Mucosa of descending colon (tissue), 3 donors: ENCODE measurements around the gene PRKCSH. TPM values are rescaled to one million over a fixed set of nuclear protein-coding genes. Genes with fewer than 3 reads are reported as not detected.

ENCODE experiments used
- ATAC-seq: fragments of 200-7000 bp; cut with Tn5 transposase; one replicate; pipeline ENCODE4 v1.9.1; 2020; ENCODE audit warnings: mild to moderate bottlenecking, moderate library complexity
- DNase-seq, 3 donors: peaks; one replicate each; pipeline ENCODE4 v3.0.0-alpha.2; 2020
- H3K36me3 ChIP-seq: fragments of 200-600 bp; one replicate; pipeline ENCODE4 v1.8.0; 2021; ENCODE audit warnings: low read depth, mild to moderate bottlenecking
- H3K4me1 ChIP-seq: fragments of 200-600 bp; one replicate; pipeline ENCODE4 v1.8.0; 2021; ENCODE audit warnings: low read depth, mild to moderate bottlenecking
- H3K4me3 ChIP-seq: fragments of 200-600 bp; one replicate; pipeline ENCODE4 v1.8.0; 2021; ENCODE audit warnings: mild to moderate bottlenecking
- H3K9me3 ChIP-seq: fragments of 200-600 bp; one replicate; pipeline ENCODE4 v1.8.0; 2021; ENCODE audit warnings: mild to moderate bottlenecking
- intact Hi-C, 2 donors: fragments of 100-400 bp; cut with DNase I in 1 of 2; cut with micrococcal nuclease in 1 of 2; formaldehyde crosslinking; loops; one replicate each; pipeline versions ENCODE4 v1.11.0 to v1.11.1; 2022; cut with DNase I, micrococcal nuclease
- total RNA-seq, 3 donors: library from RNA; stranded (reverse); fragmentation: NEBNext Ultra II Directional in 2 of 3; extraction: Animal tissue kit (Norgen Biotek cat#: 25700) in 2 of 3; gene quantifications; one replicate each; pipeline versions ENCODE4 v1.2.1 to v1.2.4, GENCODE V29; 2021 to 2023
- TF ChIP-seq, protein P1 (sequence below): fragments of 200-600 bp; IDR thresholded peaks from one replicate; pipeline ENCODE4 v1.8.0; 2022; ENCODE audit warnings: antibody characterized with exemption, mild to moderate bottlenecking
- donor health status: DM: no; HTN: no; CAD: no; lungs with moderate emphysema.
- donor health status: DM: no; HTN: no; CAD: no.
- donor health status: DM: no; HTN: yes; CAD: no.

The PRKCSH gene
- total RNA-seq, 3 donors from 2014 or later: 249 to 337 (median 302) TPM

DNA sequence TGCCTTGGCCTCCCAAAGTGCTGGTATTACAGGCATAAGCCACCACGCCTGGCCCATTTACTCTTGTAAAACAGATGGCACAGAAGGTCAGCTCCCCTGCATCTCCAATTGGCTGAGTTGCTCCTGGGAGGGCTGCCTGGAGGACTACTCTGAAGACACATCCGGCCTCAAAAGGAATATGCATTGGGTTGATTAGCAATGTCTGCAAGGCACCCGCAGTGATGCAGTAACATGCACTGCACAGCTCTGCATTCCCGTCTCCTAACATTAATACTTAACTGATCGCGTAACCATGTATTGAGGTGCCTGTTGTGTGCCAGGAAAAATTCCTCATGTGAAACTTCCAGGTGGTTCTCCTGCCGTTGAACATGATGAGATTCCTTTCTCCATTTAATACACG, 40.4 kb downstream of the PRKCSH start:
- H3K4me1 ChIP-seq: peaks cover 7% of the 10 kb centered on the region
- no peaks in the 10 kb centered on the region for H3K9me3 ChIP-seq
- no peak for ATAC-seq
- DNase-seq: no peak
- TF ChIP-seq, protein P1, sequence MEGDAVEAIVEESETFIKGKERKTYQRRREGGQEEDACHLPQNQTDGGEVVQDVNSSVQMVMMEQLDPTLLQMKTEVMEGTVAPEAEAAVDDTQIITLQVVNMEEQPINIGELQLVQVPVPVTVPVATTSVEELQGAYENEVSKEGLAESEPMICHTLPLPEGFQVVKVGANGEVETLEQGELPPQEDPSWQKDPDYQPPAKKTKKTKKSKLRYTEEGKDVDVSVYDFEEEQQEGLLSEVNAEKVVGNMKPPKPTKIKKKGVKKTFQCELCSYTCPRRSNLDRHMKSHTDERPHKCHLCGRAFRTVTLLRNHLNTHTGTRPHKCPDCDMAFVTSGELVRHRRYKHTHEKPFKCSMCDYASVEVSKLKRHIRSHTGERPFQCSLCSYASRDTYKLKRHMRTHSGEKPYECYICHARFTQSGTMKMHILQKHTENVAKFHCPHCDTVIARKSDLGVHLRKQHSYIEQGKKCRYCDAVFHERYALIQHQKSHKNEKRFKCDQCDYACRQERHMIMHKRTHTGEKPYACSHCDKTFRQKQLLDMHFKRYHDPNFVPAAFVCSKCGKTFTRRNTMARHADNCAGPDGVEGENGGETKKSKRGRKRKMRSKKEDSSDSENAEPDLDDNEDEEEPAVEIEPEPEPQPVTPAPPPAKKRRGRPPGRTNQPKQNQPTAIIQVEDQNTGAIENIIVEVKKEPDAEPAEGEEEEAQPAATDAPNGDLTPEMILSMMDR: no peak
- intact Hi-C loops: no loop called here
- H3K4me3 ChIP-seq: no peak overlapping the region
- H3K36me3 ChIP-seq: no peaks in the 10 kb centered on the region

DNA sequence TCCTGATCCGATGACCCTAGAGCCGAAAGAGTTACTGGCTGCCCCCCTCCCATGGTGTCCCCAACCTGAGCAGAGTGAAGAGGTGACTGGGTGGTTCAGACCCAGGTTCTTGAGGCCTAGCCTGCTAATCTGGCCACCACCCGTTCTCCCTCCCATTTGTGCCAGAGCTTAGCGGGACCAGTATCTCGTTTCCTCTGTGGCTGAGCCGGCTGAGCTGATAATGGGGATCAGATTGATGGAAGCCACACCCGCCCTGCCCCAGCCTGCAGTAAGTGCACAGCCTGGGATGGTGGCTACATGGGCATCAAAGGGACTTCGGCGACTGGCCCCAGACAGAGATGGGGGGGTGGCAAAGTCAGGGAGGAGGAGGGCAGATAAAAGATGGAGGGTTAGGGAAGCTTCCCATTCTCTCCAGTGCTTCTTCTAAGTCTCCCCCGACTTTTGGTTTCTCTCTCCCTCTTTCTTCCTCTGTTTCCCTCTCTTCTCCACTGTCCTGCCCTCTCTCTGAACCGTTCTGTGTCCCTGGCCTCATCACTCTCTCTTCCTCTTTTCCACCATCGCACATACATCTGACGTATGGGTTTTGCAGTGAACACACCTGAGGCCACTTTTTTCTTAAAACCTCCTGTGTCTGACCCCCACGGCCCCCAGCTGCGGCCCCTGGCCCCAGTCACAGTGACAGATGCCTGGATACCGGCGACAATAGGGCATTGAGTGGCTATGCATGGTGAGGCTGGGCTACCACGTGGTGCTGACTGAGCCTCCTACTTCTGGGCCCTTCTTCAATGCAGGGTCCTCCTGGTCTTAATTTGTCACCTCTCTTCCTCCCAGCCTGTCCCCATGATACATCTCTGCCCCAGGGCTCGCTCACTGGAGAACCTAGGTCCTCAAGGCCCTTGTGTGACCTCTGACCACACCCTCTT, 43.0 kb downstream of the PRKCSH start:
- DNase-seq (no peak), ATAC-seq (no peak)
- peaks cover 15% of the 10 kb centered on the region for H3K4me1 ChIP-seq
- no peaks in the 10 kb centered on the region for H3K9me3 ChIP-seq
- no peaks in the 10 kb centered on the region for H3K36me3 ChIP-seq
- intact Hi-C loops: no loop called here
- H3K4me3 ChIP-seq: no peak overlapping the region
- TF ChIP-seq, protein P1: no peak

DNA sequence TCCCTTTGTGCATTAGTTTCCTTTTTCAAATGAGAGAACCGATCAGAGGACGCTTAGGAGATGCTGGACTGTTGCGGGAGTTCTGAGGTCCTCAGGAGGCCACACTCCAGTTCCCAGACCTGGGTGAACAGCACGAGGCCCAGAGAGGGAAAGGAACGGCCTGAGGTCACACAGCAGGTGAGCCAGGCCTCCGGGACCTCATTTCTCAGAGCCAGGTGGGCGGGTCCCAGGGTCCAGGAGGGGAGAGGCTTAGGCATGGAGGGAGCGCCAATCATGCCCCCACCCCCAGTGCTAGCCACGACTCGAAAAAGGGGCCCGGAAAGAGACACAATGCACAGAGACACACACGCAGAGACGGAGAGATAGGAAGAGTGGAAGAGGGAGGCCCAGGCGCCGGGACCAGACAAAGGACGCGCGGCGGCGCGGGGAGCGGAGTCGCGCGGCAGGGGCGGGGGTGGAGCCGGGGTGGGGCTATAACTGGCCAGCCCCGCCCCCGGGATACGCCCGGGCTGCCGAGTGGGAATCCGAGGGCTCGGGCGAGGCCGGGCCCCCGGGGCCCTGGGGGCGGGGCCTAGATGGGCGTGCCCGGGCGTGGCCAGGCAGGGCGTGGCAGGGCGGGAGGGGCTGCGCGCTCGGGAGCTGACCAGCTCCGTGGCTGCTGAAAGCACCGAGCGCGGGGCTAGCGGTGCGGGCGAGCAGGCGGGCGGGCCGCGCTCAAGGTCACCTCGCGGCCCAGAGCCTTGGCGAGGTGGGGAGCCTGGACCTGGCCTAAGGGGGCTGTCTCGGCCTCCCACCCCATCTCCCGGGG, 43.9 kb downstream of the PRKCSH start:
- ATAC-seq (peak; percentile 27), DNase-seq (peak in 2 of 3 donors; percentile 60 to 69)
- peaks cover 15% of the 10 kb centered on the region for H3K4me1 ChIP-seq
- TF ChIP-seq, protein P1: no peak
- intact Hi-C loops: no loop called here
- H3K9me3 ChIP-seq: no peaks in the 10 kb centered on the region
- H3K4me3 ChIP-seq: no peak overlapping the region
- no peaks in the 10 kb centered on the region for H3K36me3 ChIP-seq

DNA sequence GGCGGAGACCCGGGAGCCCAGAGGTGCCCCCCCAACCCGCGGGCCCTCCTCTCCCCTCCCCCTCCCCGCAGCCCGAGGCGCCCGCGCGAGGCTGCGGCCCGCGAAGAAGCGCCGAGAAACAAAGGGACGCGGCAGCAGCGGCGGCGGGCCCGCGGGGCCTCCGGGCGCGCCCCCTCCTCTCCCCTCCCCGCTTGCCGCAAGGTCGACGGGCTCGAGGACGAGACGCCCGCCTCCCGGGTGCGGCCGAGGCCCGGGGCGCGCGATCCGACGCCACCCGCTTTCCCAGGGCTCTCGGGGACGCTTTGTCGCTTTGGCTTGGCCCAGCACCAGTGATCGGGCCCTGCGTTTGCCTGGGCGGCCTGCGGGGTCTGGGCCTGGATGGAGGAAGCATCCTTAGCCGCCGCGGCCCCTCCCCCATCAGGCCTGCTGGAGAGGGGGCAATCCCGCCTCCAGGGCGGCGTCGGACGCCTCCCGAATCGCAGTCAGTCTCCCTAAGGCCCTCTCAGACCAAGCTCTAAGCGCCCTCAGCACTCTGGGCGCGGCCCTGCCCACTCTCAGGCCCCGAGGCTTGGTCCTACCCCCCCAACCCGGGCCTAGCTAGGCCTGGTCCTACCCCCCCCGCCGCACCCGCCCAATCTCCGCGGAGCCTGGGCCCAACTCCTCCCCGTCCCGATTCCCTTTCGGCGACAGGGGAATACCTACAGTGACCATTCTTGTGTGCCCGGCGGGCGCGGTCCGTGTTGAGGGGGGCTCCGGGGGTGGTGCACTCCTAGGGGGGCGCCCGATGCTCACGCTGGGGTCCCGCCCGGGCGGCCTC, 44.7 kb downstream of the PRKCSH start:
- no peaks in the 10 kb centered on the region for H3K36me3 ChIP-seq
- TF ChIP-seq, protein P1: no peak
- H3K9me3 ChIP-seq: no peaks in the 10 kb centered on the region
- ATAC-seq (no peak), DNase-seq (no peak)
- H3K4me3 ChIP-seq: no peak overlapping the region
- intact Hi-C loops: no loop called here
- H3K4me1 ChIP-seq: peaks cover 15% of the 10 kb centered on the region
